PC-9 (cell line): ENCODE results near the gene TEX26. TPM values are rescaled to one million over a fixed set of nuclear protein-coding genes. Genes with fewer than 3 reads are reported as not detected.

ENCODE experiments used
- BruUV-seq: library from RNA; stranded (reverse); fragments of 400-500 nt; replicated peaks from 2 replicates; lab custom pipeline; 2021; lab: Mats Ljungman, UMichigan
- CTCF ChIA-PET: fragments of 300-600 bp; sonication (Branson Sonifier 250); formaldehyde crosslinking; loops from one replicate; lab custom pipeline; 2022; ENCODE audit warnings: antibody characterized with exemption; lab: Charles Lee
- POLR2A ChIA-PET: fragments of 300-600 bp; sonication (Branson Sonifier 250); formaldehyde crosslinking; loops from one replicate; lab custom pipeline; 2022; ENCODE audit warnings: antibody characterized with exemption; ENCODE audit not compliant: unreplicated experiment; lab: Charles Lee
- DNase-seq, 2 experiments: peaks; one replicate each; pipeline versions ENCODE4 v3.0.0 to v3.0.0-alpha.2; 2015 to 2022; ENCODE audit warnings: mixed read lengths in 1 of 2
- H2AFZ ChIP-seq: fragments of 200-600 bp; sonication (generic); 2 replicates; pipeline ENCODE4 v1.8.1; 2017; ENCODE audit warnings: antibody characterized with exemption
- H3F3A ChIP-seq: fragments of 200-600 bp; sonication (generic); 2 replicates; pipeline ENCODE4 v1.8.1; 2017; ENCODE audit warnings: antibody characterized with exemption, mild to moderate bottlenecking, low read depth; ENCODE audit not compliant: insufficient read depth
- H3K27ac ChIP-seq: fragments of 200-600 bp; sonication (generic); 2 replicates; pipeline ENCODE4 v1.6.1; 2016; ENCODE audit warnings: mixed run types
- H3K27me3 ChIP-seq: fragments of 200-600 bp; sonication (generic); 2 replicates; pipeline ENCODE4 v1.6.1; 2016; ENCODE audit warnings: low read depth, mixed run types; ENCODE audit not compliant: insufficient read depth
- H3K36me3 ChIP-seq: fragments of 200-600 bp; sonication (generic); 2 replicates; pipeline ENCODE4 v1.6.1; 2016; ENCODE audit warnings: low read depth, mixed run types
- H3K4me1 ChIP-seq: fragments of 200-600 bp; sonication (generic); replicated peaks from 2 replicates; pipeline ENCODE4 v1.6.1; 2016; ENCODE audit warnings: mixed run types; ENCODE audit not compliant: insufficient read depth
- H3K4me2 ChIP-seq: fragments of 200-600 bp; sonication (generic); 2 replicates; pipeline ENCODE4 v1.6.1; 2017; ENCODE audit warnings: mixed run types
- H3K4me3 ChIP-seq: fragments of 200-600 bp; sonication (generic); 2 replicates; pipeline ENCODE4 v1.6.1; 2016; ENCODE audit warnings: mixed run types
- H3K79me2 ChIP-seq: fragments of 200-600 bp; sonication (generic); 2 replicates; pipeline ENCODE4 v1.6.1; 2017; ENCODE audit warnings: low read depth, mixed run types
- H3K9me2 ChIP-seq: fragments of 200-600 bp; sonication (generic); 2 replicates; pipeline ENCODE4 v1.8.1; 2017; ENCODE audit warnings: mild to moderate bottlenecking; ENCODE audit not compliant: insufficient read depth
- H3K9me3 ChIP-seq: fragments of 200-600 bp; sonication (generic); 2 replicates; pipeline ENCODE4 v1.8.1; 2016; ENCODE audit warnings: low read depth; ENCODE audit not compliant: insufficient read depth
- H4K20me1 ChIP-seq: fragments of 200-600 bp; sonication (generic); 2 replicates; pipeline ENCODE4 v1.8.1; 2017; ENCODE audit not compliant: insufficient read depth
- EZH2 ChIP-seq: fragments of 200-600 bp; sonication (generic); IDR thresholded peaks from 2 replicates; pipeline ENCODE4 v1.8.0; 2017; ENCODE audit warnings: antibody characterized with exemption, low read depth
- intact Hi-C: fragments of 100-400 bp; cut with micrococcal nuclease; formaldehyde crosslinking; loops from one replicate; pipeline ENCODE4 v1.10.0; 2022; ENCODE audit not compliant: unreplicated experiment
- total RNA-seq: library from RNA; stranded (reverse); gene quantifications from 2 replicates; pipeline ENCODE4 v1.2.3, GENCODE V29; 2021
- TF ChIP-seq, protein P1 (sequence below): fragments of 200-600 bp; sonication (generic); conservative IDR thresholded peaks from 2 replicates; pipeline ENCODE4 v1.6.1; 2017; ENCODE audit warnings: mixed run types, antibody characterized with exemption, mild to moderate bottlenecking, moderate library complexity

Gene TEX26
- total RNA-seq, 1 experiment from 2014 or later: not detected

DNA sequence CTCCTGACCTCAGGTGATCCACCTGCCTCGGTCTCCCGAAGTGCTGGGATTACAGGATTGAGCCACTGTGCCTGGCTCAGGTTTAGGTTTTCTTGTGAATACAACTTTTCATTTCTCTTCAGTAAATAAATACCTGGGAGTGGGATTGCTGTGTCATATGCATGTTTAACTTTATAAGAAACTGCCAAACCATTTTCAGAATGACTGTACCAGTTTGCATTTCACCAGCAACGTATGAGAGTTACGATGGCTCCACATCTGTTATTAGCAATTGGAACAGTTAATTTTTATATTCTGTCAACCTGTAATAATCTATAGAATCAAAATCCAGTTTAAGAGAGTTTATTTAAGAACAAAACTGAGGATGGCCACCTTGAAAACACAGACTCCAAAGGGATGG lies 52.2 kb downstream of the TEX26 start:
- TF ChIP-seq, protein P1, sequence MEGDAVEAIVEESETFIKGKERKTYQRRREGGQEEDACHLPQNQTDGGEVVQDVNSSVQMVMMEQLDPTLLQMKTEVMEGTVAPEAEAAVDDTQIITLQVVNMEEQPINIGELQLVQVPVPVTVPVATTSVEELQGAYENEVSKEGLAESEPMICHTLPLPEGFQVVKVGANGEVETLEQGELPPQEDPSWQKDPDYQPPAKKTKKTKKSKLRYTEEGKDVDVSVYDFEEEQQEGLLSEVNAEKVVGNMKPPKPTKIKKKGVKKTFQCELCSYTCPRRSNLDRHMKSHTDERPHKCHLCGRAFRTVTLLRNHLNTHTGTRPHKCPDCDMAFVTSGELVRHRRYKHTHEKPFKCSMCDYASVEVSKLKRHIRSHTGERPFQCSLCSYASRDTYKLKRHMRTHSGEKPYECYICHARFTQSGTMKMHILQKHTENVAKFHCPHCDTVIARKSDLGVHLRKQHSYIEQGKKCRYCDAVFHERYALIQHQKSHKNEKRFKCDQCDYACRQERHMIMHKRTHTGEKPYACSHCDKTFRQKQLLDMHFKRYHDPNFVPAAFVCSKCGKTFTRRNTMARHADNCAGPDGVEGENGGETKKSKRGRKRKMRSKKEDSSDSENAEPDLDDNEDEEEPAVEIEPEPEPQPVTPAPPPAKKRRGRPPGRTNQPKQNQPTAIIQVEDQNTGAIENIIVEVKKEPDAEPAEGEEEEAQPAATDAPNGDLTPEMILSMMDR: no peak
- TF ChIP-seq EZH2: no peak
- H3K36me3 ChIP-seq: no peaks in the 10 kb centered on the region
- H2AFZ ChIP-seq: no peak overlapping the region
- no peak for DNase-seq
- intact Hi-C loops: no loop called here
- H4K20me1 ChIP-seq: no peaks in the 10 kb centered on the region
- no peak overlapping the region for H3K4me3 ChIP-seq
- H3K9me3 ChIP-seq: no peaks in the 10 kb centered on the region
- H3K27ac ChIP-seq: no peak overlapping the region
- POLR2A ChIA-PET: no interaction called here
- no peaks in the 10 kb centered on the region for H3K79me2 ChIP-seq
- 0 out of 2 replicates have a peak overlapping the region, but pooled peaks have one; percentile 50 for H3K4me2 ChIP-seq
- peaks cover 22% of the 10 kb centered on the region for H3K4me1 ChIP-seq
- BruUV-seq: no TSS peak
- H3K27me3 ChIP-seq: no peaks in the 10 kb centered on the region
- H3K9me2 ChIP-seq: no peaks in the 10 kb centered on the region
- CTCF ChIA-PET: no interaction called here
- H3F3A ChIP-seq: peaks cover 8% of the 10 kb centered on the region

DNA sequence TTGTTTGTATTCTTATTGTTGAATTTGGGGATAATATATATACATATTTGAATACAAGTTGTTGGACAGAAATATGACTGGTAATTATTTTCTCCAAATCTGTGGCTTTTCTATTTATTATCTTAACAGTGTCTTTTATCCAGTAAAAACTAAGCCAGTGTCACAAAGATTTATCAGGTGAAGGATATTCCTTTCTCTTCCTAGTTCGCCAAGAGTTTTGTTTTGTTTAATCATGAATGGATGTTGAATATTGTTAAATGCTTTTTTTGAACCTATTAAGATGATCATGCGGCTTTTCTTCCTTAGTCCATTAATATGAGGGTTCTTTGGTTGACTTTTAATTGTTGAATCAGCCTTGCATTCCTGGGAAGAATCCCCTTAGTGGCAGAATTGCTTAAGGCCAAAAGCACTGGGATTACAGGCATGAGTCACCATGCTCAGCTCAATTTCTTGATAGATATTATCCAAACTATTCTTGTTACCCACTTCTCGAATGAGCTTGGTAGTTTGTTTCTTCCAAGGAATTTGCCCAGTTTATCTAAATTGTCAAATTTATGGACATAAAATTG lies 53.3 kb downstream of the TEX26 start:
- Histone ChIP-seq H3K36me3 (no peaks in the 10 kb centered on the region), H3K27ac (peak overlapping the region; percentile 36), H2AFZ (no peak overlapping the region), H3K27me3 (no peaks in the 10 kb centered on the region), H3K4me2 (peak overlapping the region; percentile 50), H3F3A (peaks cover 8% of the 10 kb centered on the region), H3K9me3 (no peaks in the 10 kb centered on the region), H4K20me1 (no peaks in the 10 kb centered on the region), H3K79me2 (no peaks in the 10 kb centered on the region), H3K4me1 (peaks cover 22% of the 10 kb centered on the region), H3K4me3 (no peak overlapping the region), H3K9me2 (no peaks in the 10 kb centered on the region)
- no TSS peak for BruUV-seq
- ChIA-PET CTCF (interaction anchor here (0.7 kb wide), 1 partner anchor 24 kb away, joined by 3 read pairs; no protein-coding TSS in a partner anchor), POLR2A (no interaction called here)
- DNase-seq: peak in 1 of 2 experiments; percentile 62
- intact Hi-C loops: no loop called here
- no peak for TF ChIP-seq EZH2
- TF ChIP-seq, protein P1: no peak

DNA sequence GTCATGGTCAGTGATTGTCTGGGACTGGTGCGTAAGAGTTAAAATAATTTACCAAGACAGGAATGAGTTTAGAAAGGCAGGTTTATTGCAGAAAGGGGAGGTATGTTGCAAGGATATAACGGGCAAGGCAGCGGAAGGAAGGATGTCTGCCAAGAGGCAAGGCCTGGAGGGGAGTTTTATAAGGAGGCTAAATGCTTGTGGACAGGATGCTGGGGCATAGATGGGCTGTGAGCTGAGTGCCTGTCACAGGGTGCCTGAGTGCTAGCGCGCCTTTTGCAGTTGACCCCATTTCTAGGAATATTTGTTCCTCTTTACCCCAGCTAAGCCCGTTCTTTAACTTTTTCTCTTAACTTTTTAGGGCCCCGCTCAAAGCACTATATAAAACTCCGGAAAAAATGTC lies 58.7 kb downstream of the TEX26 start:
- no TSS peak for BruUV-seq
- intact Hi-C loops: no loop called here
- H3K4me2 ChIP-seq: no peak overlapping the region
- CTCF ChIA-PET: no interaction called here
- H4K20me1 ChIP-seq: no peaks in the 10 kb centered on the region
- POLR2A ChIA-PET: no interaction called here
- no peaks in the 10 kb centered on the region for H3K9me3 ChIP-seq
- no peak for DNase-seq
- H2AFZ ChIP-seq: no peak overlapping the region
- H3K27me3 ChIP-seq: no peaks in the 10 kb centered on the region
- no peak overlapping the region for H3K4me3 ChIP-seq
- no peaks in the 10 kb centered on the region for H3K79me2 ChIP-seq
- H3K4me1 ChIP-seq: peaks cover 6% of the 10 kb centered on the region
- no peak for TF ChIP-seq EZH2
- TF ChIP-seq, protein P1: no peak
- H3K36me3 ChIP-seq: no peaks in the 10 kb centered on the region
- no peaks in the 10 kb centered on the region for H3K9me2 ChIP-seq
- H3F3A ChIP-seq: no peaks in the 10 kb centered on the region
- no peak overlapping the region for H3K27ac ChIP-seq
